Tibial nerve (tissue), 4 donors: ENCODE results near the gene CMSS1.

Experiments used
- CTCF ChIP-seq, 5 experiments: fragments of 200-600 bp in 3 of 5; fragments of 450-650 bp in 2 of 5; sonication (generic) in 3 of 5; IDR thresholded peaks; one replicate each; pipeline ENCODE4 v1.5.1; 2016 to 2019; ENCODE audit warnings: antibody characterized with exemption in 5 of 5, mild to moderate bottlenecking in 3 of 5, moderate library complexity in 2 of 5
- EP300 ChIP-seq, 2 donors: sonication (generic); formaldehyde crosslinking; IDR thresholded peaks; one replicate each; pipeline ENCODE4 v1.6.1; 2017; ENCODE audit warnings: antibody characterized with exemption in 2 of 2, mild to moderate bottlenecking in 1 of 2
- POLR2A ChIP-seq, 2 donors: fragments of 450-650 bp; IDR thresholded peaks; one replicate each; pipeline ENCODE4 v1.6.1; 2017; ENCODE audit warnings: antibody characterized with exemption in 2 of 2, mild to moderate bottlenecking in 2 of 2, moderate library complexity in 2 of 2

GRCh38 chr3:99954914-99955644 is 137.4 kb downstream of the CMSS1 start:
- no peak for TF ChIP-seq CTCF (IDR thresholded peaks at IDR 0.05)
- no peak for TF ChIP-seq POLR2A (IDR thresholded peaks at IDR 0.05)
- no peak for TF ChIP-seq EP300 (IDR thresholded peaks at IDR 0.05)
